Upper lobe of left lung (tissue), 6 donors: ENCODE measurements around the gene TNFSF12. TPM values are rescaled to one million over a fixed set of nuclear protein-coding genes. Genes with fewer than 3 reads are reported as not detected.

Experiments
- ATAC-seq, 2 donors: fragments of 200-7000 bp; cut with Tn5 transposase; one replicate each; pipeline ENCODE4 v1.9.1; 2022; ENCODE audit warnings: mild to moderate bottlenecking in 2 of 2, moderate library complexity in 2 of 2; ENCODE audit not compliant: low FRiP score in 2 of 2
- DNase-seq, 2 donors: peaks; one replicate each; pipeline ENCODE4 v3.0.0-alpha.2; 2019 to 2020
- H3K27ac ChIP-seq, 4 donors: fragments of 200-600 bp; sonication (generic); one replicate each; pipeline ENCODE4 v1.5.1; 2016 to 2019
- H3K27me3 ChIP-seq, 4 donors: fragments of 200-600 bp; sonication (generic); one replicate each; pipeline ENCODE4 v1.5.1; 2017 to 2019
- H3K36me3 ChIP-seq, 4 donors: fragments of 200-600 bp; sonication (generic); one replicate each; pipeline ENCODE4 v1.5.1; 2016 to 2019
- H3K4me1 ChIP-seq, 4 donors: fragments of 200-600 bp; sonication (generic); one replicate each; pipeline ENCODE4 v1.5.1; 2018 to 2019
- H3K4me3 ChIP-seq, 4 donors: fragments of 200-600 bp; sonication (generic); one replicate each; pipeline ENCODE4 v1.5.1; 2017 to 2019; ENCODE audit warnings: mild to moderate bottlenecking in 2 of 4, moderate library complexity in 1 of 4
- H3K9me3 ChIP-seq, 4 donors: fragments of 200-600 bp; sonication (generic); one replicate each; pipeline ENCODE4 v1.5.1; 2018 to 2019
- CTCF ChIP-seq, 6 experiments: fragments of 450-650 bp in 4 of 6; fragments of 200-600 bp in 2 of 6; sonication (generic) in 2 of 6; IDR thresholded peaks; one replicate each; pipeline ENCODE4 v1.5.1; 2016 to 2019; ENCODE audit warnings: antibody characterized with exemption in 6 of 6
- EP300 ChIP-seq, 4 donors: sonication (generic); formaldehyde crosslinking; IDR thresholded peaks; one replicate each; pipeline ENCODE4 v1.5.1; 2017; ENCODE audit warnings: antibody characterized with exemption in 4 of 4, control low read depth in 2 of 4
- POLR2A ChIP-seq, 4 donors: fragments of 450-650 bp; IDR thresholded peaks; one replicate each; pipeline ENCODE4 v1.5.1; 2016 to 2017; ENCODE audit warnings: antibody characterized with exemption in 4 of 4, mild to moderate bottlenecking in 2 of 4
- POLR2AphosphoS5 ChIP-seq, 2 donors: sonication (generic); formaldehyde crosslinking; IDR thresholded peaks; one replicate each; pipeline ENCODE4 v1.5.1; 2017; ENCODE audit warnings: antibody characterized with exemption in 2 of 2
- WGBS, 2 donors: methylation state at CpG; one replicate each; pipeline ENCODE4 v1.1.5; 2017 to 2018; 5-methylcytosine and 5-hydroxymethylcytosine counted together
- total RNA-seq, 6 donors: library from RNA; depleted of rRNA in 4 of 6; stranded (reverse); fragments of >200 nt in 4 of 6; gene quantifications; one replicate each; pipeline versions ENCODE4 v1.1.0 to v1.2.1, GENCODE V29; 2016 to 2021
- donor health status: DM: no; HTN: no; CAD: no; lungs with moderate emphysema.
- donor health status: DM: no; HTN: yes; CAD: no; lungs with severe emphysema.

TNFSF12 gene
- total RNA-seq, 6 donors from 2014 or later, result 32.3 to 158 (median 73.2) TPM

DNA sequence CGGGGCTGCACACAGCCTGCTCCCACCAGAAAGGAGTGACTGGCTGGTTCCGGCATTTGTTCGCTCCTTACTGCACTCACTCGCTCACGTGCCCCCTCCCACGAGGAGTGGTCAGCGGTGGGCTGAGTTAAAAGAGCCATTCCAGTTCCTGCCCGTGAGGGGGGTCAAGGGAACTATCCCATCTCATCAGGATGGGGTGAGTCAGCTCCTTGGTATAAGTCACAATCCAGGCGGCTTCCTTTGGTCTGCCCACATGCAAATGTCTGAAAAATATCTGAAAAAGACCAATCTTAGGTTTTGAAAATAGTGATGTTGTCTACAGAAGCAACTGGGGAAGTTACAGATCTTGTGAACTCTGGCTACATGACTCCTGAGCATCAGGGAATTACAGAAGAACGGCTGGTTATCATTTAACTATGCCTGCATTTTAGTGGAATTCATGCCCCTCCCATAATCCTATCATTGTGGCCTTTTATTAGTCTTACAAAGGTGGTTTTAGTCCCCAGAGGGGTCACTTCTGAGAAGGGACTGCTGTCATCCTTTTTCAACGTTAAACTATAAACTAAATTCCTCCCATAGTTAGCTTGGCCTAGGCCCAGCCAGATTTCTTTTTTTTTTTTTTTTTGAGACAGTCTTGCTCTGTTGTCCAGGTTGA is 9.8 kb upstream of the TNFSF12 start:
- Histone ChIP-seq H3K9me3 (peaks cover 0 to 12% (median 0%) of the 10 kb centered on the region in 4 donors), H3K4me3 (no peak overlapping the region), H3K36me3 (no peaks in the 10 kb centered on the region), H3K4me1 (no peaks in the 10 kb centered on the region), H3K27ac (no peak overlapping the region), H3K27me3 (no peaks in the 10 kb centered on the region)
- ATAC-seq (no peak), DNase-seq (no peak)
- TF ChIP-seq CTCF (IDR thresholded peaks at IDR 0.05) (no peak), POLR2AphosphoS5 (IDR thresholded peaks at IDR 0.05) (no peak), EP300 (IDR thresholded peaks at IDR 0.05) (no peak), POLR2A (IDR thresholded peaks at IDR 0.05) (no peak)
- WGBS, 2 donors, result 66 to 85% methylated on average over 10 to 11 of the region's 11 CpGs

DNA sequence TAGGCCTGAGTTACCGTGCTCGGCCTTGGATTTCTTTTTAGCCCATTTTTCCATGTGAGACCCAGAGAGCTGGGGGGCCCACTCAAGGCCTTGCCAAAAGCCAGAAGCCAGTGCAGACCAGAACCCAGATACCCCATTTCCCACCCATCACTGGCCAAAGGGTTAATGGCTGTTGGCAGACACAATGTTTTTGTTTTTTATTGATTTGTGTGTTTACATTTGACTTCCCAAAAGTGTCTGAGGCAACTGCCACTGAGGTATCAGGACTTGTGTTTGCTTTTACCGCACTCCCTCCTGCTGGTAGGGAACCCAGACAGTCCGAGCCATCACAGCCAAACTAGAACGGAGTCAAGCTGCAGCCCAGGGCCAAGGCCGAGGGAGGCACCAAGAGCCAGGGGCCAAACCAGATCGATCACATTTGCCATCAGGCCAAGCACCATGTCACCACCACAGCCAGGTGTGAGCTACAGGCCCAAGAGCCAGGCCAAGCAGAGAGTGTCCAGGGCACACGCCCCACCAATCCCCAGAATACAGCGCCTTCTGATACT is 7.7 kb upstream of the TNFSF12 start:
- no peak overlapping the region for H3K4me3 ChIP-seq
- DNase-seq, result no peak
- no peak for TF ChIP-seq POLR2A (IDR thresholded peaks at IDR 0.05)
- no peak for TF ChIP-seq EP300 (IDR thresholded peaks at IDR 0.05)
- TF ChIP-seq CTCF (IDR thresholded peaks at IDR 0.05), result no peak
- TF ChIP-seq POLR2AphosphoS5 (IDR thresholded peaks at IDR 0.05), result no peak
- no peak overlapping the region for H3K27ac ChIP-seq
- H3K9me3 ChIP-seq, result peaks cover 0 to 12% (median 0%) of the 10 kb centered on the region in 4 donors
- H3K36me3 ChIP-seq, result no peaks in the 10 kb centered on the region
- 91% methylated on average over 5 to 9 of the region's 9 CpGs for WGBS, 2 donors
- no peaks in the 10 kb centered on the region for H3K4me1 ChIP-seq
- peak in 1 of 2 donors; percentile 22 for ATAC-seq
- no peaks in the 10 kb centered on the region for H3K27me3 ChIP-seq

DNA sequence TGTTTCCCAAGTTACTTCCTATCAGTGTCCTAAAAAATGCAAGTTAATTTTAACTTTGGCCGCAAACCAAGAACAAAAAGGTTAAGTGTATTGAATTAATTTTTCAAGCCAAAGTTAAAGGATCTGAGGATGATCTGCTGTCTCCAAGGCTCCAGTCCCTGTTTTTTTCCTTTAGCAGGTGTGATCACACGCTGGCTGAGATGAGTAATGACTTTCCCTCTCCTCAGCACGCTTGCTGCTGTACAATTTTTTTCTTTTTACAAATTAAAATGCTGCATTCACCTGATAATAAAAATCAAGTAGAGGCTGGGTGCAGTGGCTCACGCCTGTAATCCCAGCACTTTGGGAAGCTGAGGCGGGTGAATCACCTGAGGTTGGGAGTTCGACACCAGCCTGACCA is 3.9 kb upstream of the TNFSF12 start:
- DNase-seq (no peak), ATAC-seq (no peak)
- WGBS, 2 donors, result 67 to 79% methylated on average over 6 of the region's 6 CpGs
- H3K36me3 ChIP-seq, result no peaks in the 10 kb centered on the region
- TF ChIP-seq POLR2A (IDR thresholded peaks at IDR 0.05), result no peak
- no peak for TF ChIP-seq POLR2AphosphoS5 (IDR thresholded peaks at IDR 0.05)
- no peak for TF ChIP-seq EP300 (IDR thresholded peaks at IDR 0.05)
- no peak for TF ChIP-seq CTCF (IDR thresholded peaks at IDR 0.05)
- no peaks in the 10 kb centered on the region for H3K27me3 ChIP-seq
- H3K4me1 ChIP-seq, result peaks cover 9 to 21% (median 14%) of the 10 kb centered on the region in 4 donors
- no peak overlapping the region for H3K4me3 ChIP-seq
- no peak overlapping the region for H3K27ac ChIP-seq
- no peaks in the 10 kb centered on the region for H3K9me3 ChIP-seq

DNA sequence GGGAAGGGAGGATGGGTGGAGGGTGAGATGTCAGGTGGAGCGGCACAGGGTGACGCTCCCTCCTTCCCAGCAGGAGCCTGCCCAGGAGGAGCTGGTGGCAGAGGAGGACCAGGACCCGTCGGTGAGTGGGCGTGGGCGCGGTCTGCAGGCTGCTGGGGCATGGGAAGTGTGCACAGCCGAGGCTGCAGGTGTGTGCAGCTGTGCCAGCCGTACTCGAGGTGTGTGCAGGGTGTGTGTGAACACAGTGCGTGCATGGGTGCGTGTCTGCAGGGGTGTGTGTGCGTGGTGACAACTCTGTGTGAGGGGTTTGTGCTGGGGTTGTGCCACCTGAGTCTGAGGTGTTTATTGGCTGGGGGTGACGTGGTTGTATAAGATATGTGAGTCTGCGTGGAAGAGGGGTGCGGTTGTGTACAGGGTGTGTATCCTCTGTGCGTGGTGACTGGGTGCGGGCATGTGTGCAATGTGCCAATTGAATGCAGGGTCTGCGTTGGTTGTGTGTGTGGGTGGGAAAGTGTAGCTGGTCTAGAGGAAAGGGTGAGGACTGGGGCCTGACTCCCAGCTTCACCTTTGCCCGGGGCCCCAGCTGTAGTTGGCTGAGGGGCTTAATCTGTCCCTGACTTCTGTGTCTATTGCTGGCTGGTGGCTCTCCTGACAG is 670 bp downstream of the TNFSF12 start:
- H3K9me3 ChIP-seq, result no peaks in the 10 kb centered on the region
- H3K27ac ChIP-seq, result peak overlapping the region; percentile 84 to 96 (median 88)
- H3K4me3 ChIP-seq, result peak overlapping the region; percentile 59 to 76 (median 66)
- ATAC-seq, result peak; percentile 48 to 62
- no peaks in the 10 kb centered on the region for H3K27me3 ChIP-seq
- DNase-seq, result peak in 1 of 2 donors; percentile 45
- peaks cover 18 to 34% (median 18%) of the 10 kb centered on the region in 4 donors for H3K4me1 ChIP-seq
- TF ChIP-seq CTCF (IDR thresholded peaks at IDR 0.05) (peak in 1 of 6 experiments; percentile 22), POLR2A (IDR thresholded peaks at IDR 0.05) (no peak)
- WGBS, 2 donors, result 21 to 36% methylated on average over 14 to 20 of the region's 20 CpGs
- H3K36me3 ChIP-seq, result peaks cover 0 to 4% (median 0%) of the 10 kb centered on the region in 4 donors
